Measurements from ENCODE around the gene HSPG2. TPM values are rescaled to one million over a fixed set of nuclear protein-coding genes. Genes with fewer than 3 reads are reported as not detected.

HSPG2 gene
- total RNA-seq, 2 experiments from 2014 or later: 1.6 to 4.7 TPM

- H3K9me2 ChIP-seq (ENCODE audit: insufficient read depth, low read length): no peaks in the 10 kb centered on the region
Observed at GRCh38 chr1:21847223-21848205, 89.6 kb downstream of the HSPG2 start.

GRCh38 chr1:21845646-21846641 lies 91.2 kb downstream of the HSPG2 start:
- Histone ChIP-seq H3K4me1 (ENCODE audit: insufficient read depth, low read length, poor library complexity, severe bottlenecking) (no peaks in the 10 kb centered on the region), H4K20me1 (ENCODE audit: insufficient read depth, low read length) (no peaks in the 10 kb centered on the region), H3K4me3 (ENCODE audit: low read depth, low read length, poor library complexity, severe bottlenecking) (no peak overlapping the region), H3K4me2 (ENCODE audit: low read length) (no peak overlapping the region), H3K9me3 (ENCODE audit: low read length) (no peaks in the 10 kb centered on the region), H3K27ac (ENCODE audit: low read depth, low read length, poor library complexity, severe bottlenecking) (no peak overlapping the region), H2AFZ (ENCODE audit: low read length) (no peak overlapping the region), H3K79me2 (ENCODE audit: insufficient read depth, low read depth, low read length) (no peaks in the 10 kb centered on the region), H3K9me2 (ENCODE audit: insufficient read depth, low read length) (no peaks in the 10 kb centered on the region), H3K36me3 (ENCODE audit: insufficient read depth, low read length) (no peaks in the 10 kb centered on the region)
- no TSS peak for BruUV-seq (replicated peaks)
- DNase-seq (ENCODE audit: low spot score): no peak
- intact Hi-C loops (cut with micrococcal nuclease; ENCODE audit: unreplicated experiment): loop anchor here (10.0 kb wide), 1 partner anchor 119 kb away; no protein-coding TSS in a partner anchor
- TF ChIP-seq EZH2phosphoT487 (IDR thresholded peaks at IDR 0.05; ENCODE audit: borderline replicate concordance, low read depth, low read length) (no peak), CTCF (conservative IDR thresholded peaks at IDR 0.05; ENCODE audit: low read length) (no peak)
- CTCF ChIA-PET (ENCODE audit: unreplicated experiment): no interaction called here
- POLR2A ChIA-PET: no interaction called here

More at GRCh38 chr1:21847223-21848205, 89.6 kb downstream of the HSPG2 start:
- Histone ChIP-seq H3K9me3 (ENCODE audit: low read length) (no peaks in the 10 kb centered on the region), H3K4me1 (ENCODE audit: insufficient read depth, low read length, poor library complexity, severe bottlenecking) (peaks cover 7% of the 10 kb centered on the region), H3K4me2 (ENCODE audit: low read length) (no peak overlapping the region), H3K79me2 (ENCODE audit: insufficient read depth, low read depth, low read length) (no peaks in the 10 kb centered on the region), H3K27ac (ENCODE audit: low read depth, low read length, poor library complexity, severe bottlenecking) (no peak overlapping the region), H4K20me1 (ENCODE audit: insufficient read depth, low read length) (no peaks in the 10 kb centered on the region), H2AFZ (ENCODE audit: low read length) (no peak overlapping the region), H3K36me3 (ENCODE audit: insufficient read depth, low read length) (no peaks in the 10 kb centered on the region), H3K4me3 (ENCODE audit: low read depth, low read length, poor library complexity, severe bottlenecking) (no peak overlapping the region)
- DNase-seq (ENCODE audit: low spot score): no peak
- ChIA-PET CTCF (ENCODE audit: unreplicated experiment) (no interaction called here), POLR2A (no interaction called here)
- no peak for TF ChIP-seq CTCF (conservative IDR thresholded peaks at IDR 0.05; ENCODE audit: low read length)
- intact Hi-C loops (cut with micrococcal nuclease; ENCODE audit: unreplicated experiment): loop anchor here (10.0 kb wide), 1 partner anchor 117 kb away; no protein-coding TSS in a partner anchor
- BruUV-seq (replicated peaks): no TSS peak
